HL-60/S4 treated with phorbol 12-myristate 13-acetate at 8.2 ng/mL for 4 days and 3 days (cell line): ENCODE results near the gene STK36.

Source experiments
- in situ Hi-C: fragments of 300-500 bp; cut with MboI; formaldehyde crosslinking; loops from 2 replicates; pipeline ENCODE4 v1.15.0; 2022; ENCODE audit warnings: low sequenced_read_pairs

Gene STK36

GRCh38 chr2:218719457-218719856 is 47.6 kb downstream of the STK36 start:
- in situ Hi-C loops = no loop called here

GRCh38 chr2:218720048-218721041 is 48.5 kb downstream of the STK36 start:
- in situ Hi-C loops = loop anchor here (10.0 kb wide), 1 partner anchor 124 kb away; no protein-coding TSS in a partner anchor

- in situ Hi-C loops = loop anchor here (10.0 kb wide), 1 partner anchor 123 kb away; no protein-coding TSS in a partner anchor
Observed at GRCh38 chr2:218721488-218721887, 49.6 kb downstream of the STK36 start.

GRCh38 chr2:218721934-218722333 is 50.0 kb downstream of the STK36 start:
- in situ Hi-C loops = loop anchor here (10.0 kb wide), 1 partner anchor 123 kb away; no protein-coding TSS in a partner anchor

GRCh38 chr2:218722419-218722818 is 50.5 kb downstream of the STK36 start:
- in situ Hi-C loops = loop anchor here (10.0 kb wide), 1 partner anchor 122 kb away; no protein-coding TSS in a partner anchor

GRCh38 chr2:218722876-218723785 is 51.2 kb downstream of the STK36 start:
- in situ Hi-C loops = loop anchor here (10.0 kb wide), 1 partner anchor 122 kb away; no protein-coding TSS in a partner anchor

GRCh38 chr2:218726004-218726574 is 54.2 kb downstream of the STK36 start:
- in situ Hi-C loops = loop anchor here (10.0 kb wide), 1 partner anchor 119 kb away; no protein-coding TSS in a partner anchor

- in situ Hi-C loops = loop anchor here (10.0 kb wide), 1 partner anchor 117 kb away; no protein-coding TSS in a partner anchor
Observed at GRCh38 chr2:218727502-218728165, 55.7 kb downstream of the STK36 start.

- in situ Hi-C loops = loop anchor here (10.0 kb wide), 1 partner anchor 115 kb away; no protein-coding TSS in a partner anchor
Observed at GRCh38 chr2:218729640-218730039, 57.8 kb downstream of the STK36 start.

- in situ Hi-C loops = no loop called here
Observed at GRCh38 chr2:218732052-218732760, 60.3 kb downstream of the STK36 start.

- in situ Hi-C loops = no loop called here
Observed at GRCh38 chr2:218732761-218733158, 60.9 kb downstream of the STK36 start.

- in situ Hi-C loops = no loop called here
Observed at GRCh38 chr2:218733171-218734021, 61.5 kb downstream of the STK36 start.

- in situ Hi-C loops = no loop called here
Observed at GRCh38 chr2:218734190-218734975, 62.5 kb downstream of the STK36 start.

- in situ Hi-C loops = no loop called here
Observed at GRCh38 chr2:218736531-218736930, 64.6 kb downstream of the STK36 start.

- in situ Hi-C loops = no loop called here
Observed at GRCh38 chr2:218743068-218743467, 71.2 kb downstream of the STK36 start.

- in situ Hi-C loops = no loop called here
Observed at GRCh38 chr2:218744615-218745014, 72.7 kb downstream of the STK36 start.

- in situ Hi-C loops = no loop called here
Observed at GRCh38 chr2:218745160-218745558, 73.3 kb downstream of the STK36 start.
